GM19099 (cell line): ENCODE results near the gene HK3.

Source experiments
- POLR2A ChIP-seq: IDR thresholded peaks from 3 replicates; pipeline ENCODE4 v1.6.1; 2011; ENCODE audit warnings: low read depth; ENCODE audit not compliant: insufficient read length; ENCODE audit errors: extremely low read depth

HK3 gene

GRCh38 chr5:176899296-176899891 is at the start of gene HK3:
Gene HK3, minus strand, starts transcription at chr5:176899346. Its CDS starts 3,187 bp downstream, at chr5:176896159.
- TF ChIP-seq POLR2A, result no peak

GRCh38 chr5:176948458-176948857 is 49.3 kb upstream of the HK3 start:
- TF ChIP-seq POLR2A, result no peak

- no peak for TF ChIP-seq POLR2A
Observed at GRCh38 chr5:176947847-176948246, 48.7 kb upstream of the HK3 start.

- TF ChIP-seq POLR2A, result no peak
Observed at GRCh38 chr5:176944268-176944667, 45.1 kb upstream of the HK3 start.

GRCh38 chr5:176943816-176944215 is 44.7 kb upstream of the HK3 start:
- no peak for TF ChIP-seq POLR2A

- TF ChIP-seq POLR2A, result no peak
Observed at GRCh38 chr5:176941951-176942350, 42.8 kb upstream of the HK3 start.

GRCh38 chr5:176938472-176938871 is 39.3 kb upstream of the HK3 start:
- no peak for TF ChIP-seq POLR2A

GRCh38 chr5:176935017-176935416 is 35.9 kb upstream of the HK3 start:
- no peak for TF ChIP-seq POLR2A

GRCh38 chr5:176934309-176934930 is 35.3 kb upstream of the HK3 start:
- TF ChIP-seq POLR2A, result no peak

GRCh38 chr5:176929654-176930053 is 30.5 kb upstream of the HK3 start:
- no peak for TF ChIP-seq POLR2A

- TF ChIP-seq POLR2A, result no peak
Observed at GRCh38 chr5:176927562-176927961, 28.4 kb upstream of the HK3 start.

- no peak for TF ChIP-seq POLR2A
Observed at GRCh38 chr5:176922817-176923216, 23.7 kb upstream of the HK3 start.

- TF ChIP-seq POLR2A, result no peak
Observed at GRCh38 chr5:176921714-176922113, 22.6 kb upstream of the HK3 start.

GRCh38 chr5:176918613-176919012 is 19.5 kb upstream of the HK3 start:
- no peak for TF ChIP-seq POLR2A

GRCh38 chr5:176916337-176916736 is 17.2 kb upstream of the HK3 start:
- TF ChIP-seq POLR2A, result no peak

GRCh38 chr5:176915906-176916305 is 16.8 kb upstream of the HK3 start:
- no peak for TF ChIP-seq POLR2A

- TF ChIP-seq POLR2A, result no peak
Observed at GRCh38 chr5:176912115-176912514, 13.0 kb upstream of the HK3 start.
